Breast epithelium (tissue), 3 donors: ENCODE measurements around the gene ANKRD13D.

Experiments used
- CTCF ChIP-seq, 3 donors: fragments of 450-650 bp; IDR thresholded peaks; one replicate each; pipeline ENCODE4 v1.5.1; 2016 to 2017; ENCODE audit warnings: antibody characterized with exemption in 3 of 3, mild to moderate bottlenecking in 3 of 3, moderate library complexity in 3 of 3
- POLR2A ChIP-seq: fragments of 450-650 bp; IDR thresholded peaks from one replicate; pipeline ENCODE4 v1.6.1; 2016; ENCODE audit warnings: antibody characterized with exemption, mild to moderate bottlenecking, moderate library complexity
- POLR2AphosphoS5 ChIP-seq, 3 donors: sonication (generic); formaldehyde crosslinking; IDR thresholded peaks; one replicate each; pipeline ENCODE4 v1.6.1; 2017; ENCODE audit warnings: antibody characterized with exemption in 3 of 3

- TF ChIP-seq CTCF (IDR thresholded peaks at IDR 0.05) (no peak), POLR2A (no peak), POLR2AphosphoS5 (IDR thresholded peaks at IDR 0.05) (no peak)
Measured at GRCh38 chr11:67301951-67302516, 12.9 kb downstream of the ANKRD13D start.
